ENCODE measurements around the gene KATNAL1. TPM values are rescaled to one million over a fixed set of nuclear protein-coding genes. Genes with fewer than 3 reads are reported as not detected.

KATNAL1 gene
- 30.4 TPM for total RNA-seq

DNA sequence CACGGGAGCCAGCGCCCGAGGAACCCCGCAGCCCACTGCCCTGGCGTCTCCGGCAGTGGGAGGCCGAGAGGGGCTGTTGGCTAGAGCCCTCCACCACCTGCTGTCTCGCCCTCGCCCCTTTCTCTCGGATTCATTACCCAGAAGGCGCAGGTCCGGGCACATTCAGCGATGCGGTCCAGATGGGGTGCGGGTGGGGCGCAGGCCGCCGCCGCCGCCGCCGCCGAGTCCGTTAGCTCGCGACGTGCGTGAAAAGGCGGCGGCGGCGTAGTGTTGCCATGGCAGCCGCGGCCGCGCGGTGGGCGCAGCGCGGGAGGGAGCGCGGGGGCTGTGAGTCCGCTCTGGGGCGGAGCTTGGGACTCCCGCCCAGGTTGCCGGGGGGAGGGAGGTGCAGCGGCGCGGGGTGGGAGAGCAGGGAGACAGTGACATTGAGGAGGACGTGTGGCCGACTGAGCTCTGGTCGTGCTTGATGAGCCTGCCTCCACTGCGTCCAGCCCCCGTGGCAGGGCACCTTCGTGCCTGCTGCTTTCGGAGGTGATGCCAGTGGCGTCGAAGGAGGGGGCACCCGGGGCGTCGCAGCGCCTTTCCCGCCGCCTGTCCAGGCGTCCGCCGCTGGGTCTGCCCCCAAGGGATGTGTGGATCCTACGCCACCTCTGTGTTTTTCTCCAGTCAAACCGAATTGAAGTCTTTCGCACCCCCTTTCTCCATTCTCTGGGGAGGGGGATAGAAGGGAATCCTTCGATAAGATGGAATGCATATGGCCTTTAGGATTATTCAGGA, at the start of gene KATNAL1:
KATNAL1 (minus strand) TSS at position 358 of the 777 bp plus-strand sequence. CDS start 23,774 bp downstream, outside the sequence.
- DNase-seq = peak; percentile 90

DNA sequence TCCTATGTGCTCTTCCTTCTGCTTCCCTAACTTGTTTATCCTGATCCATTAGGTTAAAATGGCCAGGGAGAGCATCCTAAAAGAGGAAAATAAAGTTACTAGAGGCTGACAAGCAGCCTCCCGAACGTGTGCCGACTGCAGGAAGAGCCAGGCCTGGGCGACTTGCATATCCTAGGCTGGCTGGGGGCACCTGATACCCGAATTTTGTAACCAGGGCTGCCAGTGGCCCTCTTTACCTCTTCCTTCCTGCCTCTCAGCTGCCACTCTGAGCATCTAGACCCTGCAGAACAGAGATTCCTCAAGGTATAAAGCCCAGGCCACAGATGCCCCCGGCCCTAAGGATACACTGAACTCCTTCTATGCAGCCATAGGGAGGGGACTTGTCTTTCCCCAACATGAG, 48.5 kb upstream of the KATNAL1 start:
- no peak for DNase-seq

DNA sequence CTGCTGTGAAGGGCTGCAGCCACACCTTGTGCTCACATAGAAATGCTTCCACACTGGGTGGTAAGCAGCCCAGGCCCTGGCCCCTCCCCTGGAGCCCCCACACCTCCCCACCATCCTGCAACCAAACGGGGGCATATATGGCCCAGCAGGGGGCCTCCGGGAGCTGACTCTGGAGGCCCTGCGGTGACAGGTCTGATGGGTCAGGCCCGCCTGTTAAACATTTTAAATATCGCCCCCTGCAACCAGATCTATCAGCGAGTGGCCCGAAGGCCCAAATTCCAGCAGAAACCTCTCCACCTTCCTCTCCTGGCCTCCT, 48.0 kb upstream of the KATNAL1 start:
- peak; percentile 56 for DNase-seq

DNA sequence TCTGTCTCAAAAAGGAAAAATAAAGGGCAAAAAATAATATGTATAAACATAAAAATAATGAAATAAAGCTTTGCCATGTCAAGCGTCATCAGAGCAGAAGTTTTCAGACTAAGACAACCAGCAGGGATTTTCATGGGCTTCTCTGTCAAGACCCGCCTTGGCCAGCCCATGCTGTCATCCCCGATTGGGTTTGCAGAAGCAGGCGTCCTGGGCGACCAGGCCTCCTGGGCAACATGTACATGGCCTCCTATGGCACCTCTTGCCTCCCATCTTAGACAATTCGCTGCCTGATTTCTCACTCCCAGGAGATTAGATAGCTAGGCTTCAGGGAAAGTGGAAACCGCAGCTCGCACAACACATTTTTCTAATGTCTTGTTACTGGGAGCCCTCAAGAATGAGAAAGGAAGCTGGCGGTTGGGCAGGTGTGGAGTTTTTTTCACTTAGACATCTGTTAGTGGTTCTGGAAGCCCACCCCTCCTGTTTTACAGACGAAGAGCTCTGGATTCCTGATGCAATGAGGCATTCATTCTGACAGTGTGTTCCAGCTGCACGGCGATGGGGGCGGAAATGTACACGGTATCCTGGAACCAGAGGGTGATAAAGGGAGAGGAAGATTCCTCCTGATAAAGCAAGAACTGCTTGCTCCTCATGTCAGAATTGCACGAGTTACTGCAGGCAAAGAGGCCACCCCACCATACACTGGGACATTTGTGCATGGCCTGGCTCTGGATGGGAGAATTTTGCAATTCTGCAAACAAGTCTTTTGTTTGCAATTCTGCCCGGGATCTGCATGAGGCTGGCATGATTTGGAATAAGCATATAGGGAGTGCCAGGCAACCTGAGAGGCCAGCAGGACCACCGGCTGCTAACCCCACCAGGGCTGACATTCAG, 47.4 kb upstream of the KATNAL1 start:
- no peak for DNase-seq

DNA sequence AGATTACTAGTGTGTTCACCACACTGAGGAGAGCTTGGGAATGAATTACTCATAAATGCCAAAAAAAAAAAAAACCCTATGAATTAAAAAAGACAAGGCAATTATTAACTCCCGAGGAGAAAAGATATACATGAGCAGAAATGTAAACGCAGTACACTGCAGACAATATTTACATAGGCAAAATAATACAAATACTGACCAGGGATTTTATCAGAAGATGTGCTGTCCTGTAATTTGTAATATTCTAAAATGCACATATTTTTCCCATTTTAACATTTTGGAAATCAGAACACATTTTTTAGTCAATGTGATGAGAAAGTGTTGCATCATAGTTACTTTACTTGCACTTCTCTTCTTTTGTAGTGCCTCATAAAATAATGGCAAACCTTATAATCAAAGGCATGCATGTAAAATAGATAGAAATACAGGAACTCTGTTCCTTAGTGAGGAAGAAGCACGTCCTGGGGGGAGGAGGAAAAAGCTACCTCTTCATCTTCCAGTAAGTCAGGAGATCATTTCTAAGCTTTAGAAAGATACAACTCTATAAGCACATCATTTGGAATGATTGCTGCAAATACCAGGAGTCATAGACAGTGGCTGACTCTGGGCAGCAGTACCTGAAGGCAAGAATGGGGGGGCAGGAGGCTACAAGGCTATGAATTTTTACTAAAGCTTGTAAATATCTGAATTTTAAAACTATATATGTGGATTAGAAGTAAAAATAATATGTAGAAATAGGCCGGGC, 46.3 kb upstream of the KATNAL1 start:
- DNase-seq = no peak

DNA sequence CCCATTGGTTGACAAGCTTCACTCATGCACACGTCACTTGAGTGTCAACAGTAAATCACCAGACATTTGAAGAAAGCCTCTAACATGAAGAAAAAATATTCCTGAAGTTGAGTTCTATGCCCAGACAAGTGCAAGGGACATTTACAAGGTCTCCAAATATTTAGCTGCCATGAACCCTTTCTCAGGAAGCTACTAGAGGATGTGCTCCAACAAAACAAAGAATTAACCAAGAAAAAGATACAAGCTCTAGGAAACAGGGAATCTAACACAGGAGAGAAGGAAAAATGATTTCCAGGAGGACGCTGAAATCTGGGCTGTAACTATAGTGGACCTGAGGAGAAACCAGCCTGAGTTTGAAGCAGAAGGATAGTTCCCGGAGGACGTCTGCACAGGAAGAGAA, 45.7 kb upstream of the KATNAL1 start:
- no peak for DNase-seq

DNA sequence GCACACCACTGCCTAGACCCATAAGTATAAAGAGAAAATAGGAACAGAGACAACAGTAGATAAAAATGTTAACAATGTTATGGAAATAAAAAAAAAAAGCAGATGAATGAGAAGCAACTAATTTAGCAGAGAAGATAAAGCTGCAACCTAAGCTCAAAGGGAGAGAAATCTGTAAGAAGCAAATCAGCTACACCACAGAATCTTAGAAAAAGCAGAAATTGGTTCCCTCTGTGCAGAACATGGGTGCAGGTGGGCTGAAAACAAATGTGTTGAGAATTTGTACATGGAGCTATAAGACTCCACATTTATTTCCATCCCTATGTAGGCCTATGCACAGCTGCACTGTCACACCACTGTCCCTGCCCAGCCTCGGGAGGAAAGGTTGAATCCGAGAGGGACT, 44.8 kb upstream of the KATNAL1 start:
- DNase-seq = no peak

DNA sequence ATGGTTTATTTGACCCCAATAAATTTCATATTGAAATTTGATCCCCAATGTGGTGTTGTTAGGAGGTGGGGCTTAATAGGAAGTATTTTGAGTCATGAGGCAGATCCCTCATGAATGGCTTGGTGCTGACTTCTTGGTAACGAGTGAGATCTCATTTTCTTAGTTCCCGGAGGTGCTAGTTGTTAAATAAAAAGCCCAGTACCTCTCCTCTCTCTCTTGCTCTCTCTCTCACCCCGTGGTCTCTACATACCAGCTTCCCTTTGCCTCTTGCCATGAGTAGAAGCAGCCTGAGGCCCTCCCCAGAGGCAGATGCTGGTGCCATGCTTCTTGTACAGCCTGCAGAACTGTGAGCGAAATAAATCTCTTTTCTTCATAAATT, 39.4 kb upstream of the KATNAL1 start:
- DNase-seq = no peak

DNA sequence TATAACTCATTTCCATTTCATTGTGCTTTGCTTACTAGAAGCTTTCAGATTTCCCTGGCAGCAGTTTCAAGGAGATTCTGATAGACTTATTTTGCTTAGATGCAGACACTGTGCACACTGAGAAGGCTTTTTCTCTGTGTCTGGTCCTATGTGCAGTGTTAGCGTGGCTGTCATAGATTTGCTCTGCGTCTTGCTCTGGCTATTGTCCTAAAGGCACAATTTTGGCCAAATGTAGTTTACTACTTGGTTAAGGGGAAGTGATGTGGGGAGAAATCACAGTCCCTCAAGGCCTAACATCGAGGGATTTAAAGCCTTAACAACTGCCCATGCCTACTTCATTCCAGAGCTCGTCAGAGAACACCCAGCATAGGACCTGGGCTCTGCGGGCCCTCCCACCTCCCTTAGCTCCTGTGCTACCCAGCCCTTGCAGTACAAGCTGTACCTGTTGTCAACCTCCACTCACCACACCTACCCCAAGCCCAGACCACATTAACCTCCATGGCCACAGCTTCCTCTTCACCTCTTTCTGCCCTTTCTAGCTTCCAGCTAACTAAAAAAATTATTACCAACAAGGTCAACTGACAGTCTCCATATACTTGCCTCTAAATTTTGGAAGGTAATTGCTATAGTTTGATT, 38.9 kb upstream of the KATNAL1 start:
- no peak for DNase-seq

DNA sequence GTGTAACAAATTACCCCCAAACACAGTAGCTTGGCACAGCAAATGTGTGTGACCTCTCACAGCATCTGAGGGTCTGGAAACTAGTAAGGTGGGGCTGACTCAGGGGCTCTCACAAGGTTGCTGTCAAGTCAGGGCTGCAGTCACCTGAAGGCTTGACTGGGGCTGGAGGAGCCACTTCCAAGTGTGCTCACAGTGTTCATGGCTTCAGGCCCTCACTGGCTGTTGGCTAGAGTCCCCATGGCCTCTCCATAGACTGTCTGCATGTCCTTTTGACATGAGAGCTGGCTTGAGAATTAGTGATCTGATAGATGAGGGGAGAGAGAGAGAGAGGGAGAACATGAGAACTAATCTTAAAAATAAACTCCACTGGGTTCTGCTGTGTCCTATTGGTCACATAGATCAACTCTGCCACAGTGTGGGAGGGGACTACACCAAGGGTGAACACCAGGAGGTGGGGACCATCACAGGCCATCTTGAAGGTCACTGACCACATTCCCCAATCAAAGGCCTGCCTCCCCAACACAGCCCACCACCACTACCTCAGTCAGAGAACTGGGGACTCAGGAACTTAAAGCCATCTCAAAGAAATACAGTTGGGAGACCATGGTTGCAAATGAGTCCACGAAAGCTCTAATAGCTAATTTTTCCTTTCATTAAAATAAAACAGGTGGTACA, 38.2 kb upstream of the KATNAL1 start:
- no peak for DNase-seq

DNA sequence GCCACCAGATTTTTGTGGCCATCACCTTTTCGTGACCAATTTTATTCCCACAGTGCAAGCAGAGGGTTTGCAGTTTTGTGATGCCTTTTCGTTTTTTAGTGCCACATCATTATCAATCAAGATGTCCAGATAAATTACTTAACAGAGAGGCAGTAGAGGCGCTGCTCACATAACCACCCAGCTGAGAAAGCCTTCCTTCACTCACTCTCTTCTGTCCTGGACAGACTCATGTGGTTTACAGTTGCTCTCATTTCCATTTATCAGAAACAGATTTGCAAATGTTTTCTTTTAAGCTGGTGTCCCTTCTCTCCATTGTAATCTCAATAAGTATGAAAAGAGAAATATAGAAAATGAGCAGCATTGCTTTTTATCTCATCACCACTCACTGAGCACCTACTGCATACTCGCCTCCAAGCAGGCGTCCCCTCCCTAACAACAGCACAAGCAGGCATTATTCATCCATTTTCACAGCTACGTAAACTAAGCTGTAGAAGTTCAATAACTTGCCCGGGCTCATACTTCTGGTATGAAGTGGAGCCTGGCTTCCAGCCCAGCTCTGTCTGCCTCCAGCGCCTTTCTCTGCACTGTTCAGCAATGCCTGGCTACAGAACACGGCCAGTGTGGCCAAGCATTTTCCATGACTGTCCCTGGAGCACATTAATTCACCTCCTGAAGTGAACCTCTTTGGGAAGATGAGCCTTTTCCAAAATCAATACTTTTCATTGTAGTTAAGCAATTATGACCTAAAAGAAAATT, 34.6 kb upstream of the KATNAL1 start:
- DNase-seq = peak; percentile 89

DNA sequence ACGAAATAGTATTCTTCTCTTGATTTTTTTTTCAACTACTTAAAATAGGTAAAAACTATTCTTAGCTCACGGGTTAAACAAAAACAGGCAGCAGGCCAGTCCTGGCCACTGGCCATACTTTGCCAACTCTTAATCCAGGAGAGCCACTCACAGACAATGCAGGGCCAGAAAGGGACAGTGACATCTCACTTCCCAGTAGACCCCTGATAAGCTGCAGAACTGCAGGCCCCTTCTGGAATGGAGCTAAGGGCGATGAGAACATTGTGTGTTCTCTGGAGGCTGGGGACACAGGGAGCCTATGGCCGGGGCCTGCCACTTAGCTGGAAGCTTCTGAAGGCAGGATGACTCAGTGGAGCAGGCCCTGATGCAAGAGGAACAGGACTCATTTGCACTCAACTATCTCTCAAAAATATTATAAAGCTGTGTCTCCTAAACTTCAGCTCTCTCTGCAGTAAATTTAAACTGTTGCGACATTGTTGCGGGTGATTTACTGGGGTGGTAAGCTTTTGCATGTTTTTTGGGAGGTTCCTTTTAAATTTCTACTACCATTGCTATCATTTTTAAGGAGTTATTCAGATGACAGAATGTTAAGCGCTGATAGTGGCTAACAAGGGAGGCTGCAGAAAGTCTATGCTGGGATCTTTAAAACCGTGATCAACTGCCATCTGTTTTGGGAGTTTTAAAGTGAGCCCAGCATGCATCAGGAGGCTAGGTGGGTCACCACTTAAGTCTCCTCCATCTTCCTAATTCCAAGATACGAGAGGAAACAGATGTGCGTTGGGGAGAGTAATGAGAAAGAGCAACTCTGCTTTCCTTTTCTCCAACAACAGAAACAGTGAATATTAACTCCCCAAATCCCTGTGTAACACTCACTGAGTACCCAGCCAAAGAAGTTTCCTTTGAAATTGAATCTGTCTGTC, 33.2 kb upstream of the KATNAL1 start:
- DNase-seq = peak; percentile 69

DNA sequence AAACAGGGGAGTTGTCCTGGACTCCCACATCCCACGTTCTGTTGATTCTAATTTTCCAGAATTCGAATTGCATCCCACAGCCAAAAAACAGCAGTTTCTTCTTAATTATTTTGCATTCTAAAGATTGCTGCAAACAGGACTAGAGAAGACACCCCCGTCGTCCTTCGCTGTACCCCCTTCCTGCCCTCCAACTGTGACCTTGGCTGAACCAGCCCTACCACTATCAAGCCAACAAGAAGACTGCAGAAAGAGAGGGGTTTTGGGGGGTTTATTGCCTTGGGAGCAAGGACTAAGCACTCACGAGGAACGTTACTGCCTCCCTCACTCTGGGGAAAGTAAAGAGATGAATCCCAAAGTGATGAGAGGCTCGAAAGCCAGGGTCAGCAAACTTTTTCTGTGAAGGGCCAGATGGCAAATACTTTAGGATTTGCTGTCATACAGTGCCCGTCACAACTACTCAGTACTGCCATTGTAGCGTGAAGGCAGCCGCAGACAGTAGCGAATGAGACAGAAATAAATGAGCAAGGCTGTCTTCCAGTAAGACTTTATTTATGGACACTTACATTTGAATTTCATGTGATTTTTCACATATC, 32.5 kb upstream of the KATNAL1 start:
- no peak for DNase-seq

DNA sequence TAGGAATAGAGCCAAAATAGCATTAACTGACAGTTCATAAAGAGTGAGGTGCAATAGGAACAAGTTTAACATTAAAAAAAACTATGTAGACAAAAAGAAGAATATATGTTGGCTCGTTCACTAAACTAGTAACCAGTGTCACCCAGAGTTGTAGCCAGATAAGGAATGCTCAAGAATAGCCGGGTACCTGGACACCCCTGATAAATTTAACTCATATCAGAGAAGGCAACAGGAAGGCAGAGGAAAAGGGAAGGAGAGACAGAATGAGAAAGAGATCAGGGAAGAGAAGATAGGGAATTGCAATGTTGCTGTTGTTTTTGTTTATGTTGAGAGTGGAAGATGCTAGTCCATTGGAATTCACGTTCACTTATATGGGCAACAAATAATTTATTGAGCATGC, 31.6 kb upstream of the KATNAL1 start:
- no peak for DNase-seq

DNA sequence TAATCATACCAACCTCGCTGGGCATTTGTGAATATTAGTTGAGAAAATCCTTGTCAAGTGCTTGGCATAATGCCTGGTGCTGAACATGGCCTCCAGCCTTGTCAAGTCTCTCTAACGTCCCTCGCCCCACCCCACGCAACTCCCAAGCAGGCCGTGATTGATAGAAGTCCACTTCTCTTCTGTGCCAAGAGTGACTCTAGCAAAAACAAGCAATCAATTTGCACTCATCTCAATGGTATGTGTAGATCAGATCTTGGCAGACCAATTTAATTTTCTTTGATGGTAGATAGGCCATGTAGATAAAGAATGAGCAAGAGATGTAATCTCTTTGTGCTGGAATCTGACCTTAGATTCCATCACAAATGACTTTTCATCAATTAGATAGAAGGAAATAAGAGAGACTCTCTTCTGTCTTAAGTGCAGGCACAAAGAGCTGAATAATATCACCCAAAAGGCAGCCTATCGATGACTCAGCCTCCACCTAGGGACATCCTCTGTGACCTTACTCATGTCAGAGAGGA, 31.0 kb upstream of the KATNAL1 start:
- no peak for DNase-seq

DNA sequence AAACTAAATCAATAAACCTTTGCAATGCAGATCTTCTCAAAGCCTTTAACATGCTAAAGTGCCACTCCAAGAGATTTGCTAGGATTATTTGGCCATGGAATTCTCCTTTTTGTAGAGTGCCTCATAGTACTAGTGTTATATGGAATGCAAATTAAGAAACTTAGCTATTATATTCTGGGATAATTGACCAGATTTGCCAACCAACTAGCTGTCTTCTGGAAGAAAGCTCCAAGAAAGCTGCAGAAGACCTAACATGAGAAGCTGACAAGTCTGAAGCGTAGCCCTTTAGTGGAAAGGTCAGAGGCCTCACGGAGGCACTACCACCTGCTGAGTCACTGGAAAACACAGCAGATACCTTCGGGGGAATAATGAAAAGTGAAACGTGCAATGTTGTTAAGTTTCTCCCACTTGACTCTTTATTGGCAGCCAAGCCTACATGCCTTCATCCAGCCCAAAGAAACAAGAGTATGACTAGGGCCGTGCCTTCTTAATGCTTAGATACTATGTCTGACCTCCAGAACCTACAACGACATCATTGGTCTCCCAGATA, 29.8 kb upstream of the KATNAL1 start:
- no peak for DNase-seq

DNA sequence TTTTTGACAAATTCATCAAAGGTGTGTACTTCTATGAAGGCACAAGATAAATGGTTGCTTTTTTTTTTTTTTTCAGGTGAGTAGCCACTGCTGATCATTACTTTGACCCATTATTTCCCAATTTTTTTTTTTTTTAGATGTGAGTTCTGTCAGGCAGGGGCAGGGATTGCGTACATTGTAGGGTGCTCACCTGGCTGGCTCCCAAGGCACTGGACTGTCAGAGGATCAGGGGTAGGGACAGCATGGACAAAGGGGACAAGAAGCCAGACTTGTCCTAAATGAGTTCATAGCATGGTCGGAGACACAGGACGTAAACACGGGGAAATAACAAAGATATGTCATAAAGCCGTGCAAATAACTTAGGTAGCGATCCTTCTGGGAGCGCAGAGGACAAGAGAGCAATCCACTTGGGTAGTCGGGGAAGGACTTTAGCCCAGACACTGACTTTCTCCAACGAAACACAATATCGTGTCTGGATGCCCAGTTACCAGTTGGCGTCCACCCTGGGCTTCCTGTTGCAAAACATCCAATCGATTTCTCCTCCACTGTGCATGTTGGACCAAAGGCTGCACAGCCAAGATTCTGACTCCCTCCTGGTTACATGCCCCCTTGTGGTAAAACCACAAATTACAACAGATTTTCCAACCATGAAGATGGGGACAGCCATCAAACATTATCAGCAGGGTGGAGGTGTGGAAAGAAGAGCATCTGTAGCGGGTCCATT, 27.5 kb upstream of the KATNAL1 start:
- no peak for DNase-seq

DNA sequence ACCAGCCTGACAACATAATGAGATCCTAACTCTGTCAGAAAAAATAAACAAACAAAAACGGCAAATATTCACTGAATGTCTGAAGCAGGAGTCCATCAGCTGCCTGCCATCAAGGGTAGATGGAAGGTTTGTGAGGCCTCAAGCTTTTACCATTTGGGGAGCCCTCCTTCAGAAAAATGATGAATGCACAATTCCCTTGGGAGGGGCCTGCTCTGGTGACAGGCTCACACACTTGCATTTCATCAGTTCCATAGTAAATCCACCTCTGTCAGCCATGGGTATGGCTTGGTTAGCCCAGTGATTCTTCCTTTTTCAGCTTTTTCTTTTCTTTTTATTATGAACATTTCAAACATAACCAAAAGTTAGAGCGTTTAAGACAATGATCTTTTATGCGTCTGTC, 26.3 kb upstream of the KATNAL1 start:
- no peak for DNase-seq
